ENCODE measurements around the gene HMGCLL1. TPM values are rescaled to one million over a fixed set of nuclear protein-coding genes. Genes with fewer than 3 reads are reported as not detected.

HMGCLL1 gene
- total RNA-seq, 1 experiment from 2014 or later: 0.11 TPM

- Mint-ChIP-seq H3K27me3 (ENCODE audit: low read depth) (no peaks in the 10 kb centered on the region), H3K9me3 (no peaks in the 10 kb centered on the region), H3K4me3 (no peak overlapping the region), H3K27ac (no peak overlapping the region), H3K4me1 (no peaks in the 10 kb centered on the region), H3K36me3 (no peaks in the 10 kb centered on the region)
- DNase-seq (ENCODE audit: low spot score): no peak
- no peak for ATAC-seq
- POLR2A ChIA-PET: no interaction called here
- CTCF ChIA-PET: no interaction called here
- TF ChIP-seq, protein P1, sequence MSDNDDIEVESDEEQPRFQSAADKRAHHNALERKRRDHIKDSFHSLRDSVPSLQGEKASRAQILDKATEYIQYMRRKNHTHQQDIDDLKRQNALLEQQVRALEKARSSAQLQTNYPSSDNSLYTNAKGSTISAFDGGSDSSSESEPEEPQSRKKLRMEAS (CRISPR knock-in tag; IDR thresholded peaks at IDR 0.05): no peak
- no peak for TF ChIP-seq IRF1 (CRISPR knock-in tag; IDR thresholded peaks at IDR 0.05)
- no peak for TF ChIP-seq FOXK1 (CRISPR knock-in tag; IDR thresholded peaks at IDR 0.05)
- no peak for TF ChIP-seq ZNF138 (CRISPR knock-in tag; conservative IDR thresholded peaks at IDR 0.05)
- no peak for TF ChIP-seq FOXJ3 (CRISPR knock-in tag; IDR thresholded peaks at IDR 0.05; ENCODE audit: borderline replicate concordance)
- TF ChIP-seq NFYB (CRISPR knock-in tag; conservative IDR thresholded peaks at IDR 0.05; ENCODE audit: low read depth): no peak
- TF ChIP-seq TEAD1 (CRISPR knock-in tag; IDR thresholded peaks at IDR 0.05): no peak
- TF ChIP-seq, protein P2, sequence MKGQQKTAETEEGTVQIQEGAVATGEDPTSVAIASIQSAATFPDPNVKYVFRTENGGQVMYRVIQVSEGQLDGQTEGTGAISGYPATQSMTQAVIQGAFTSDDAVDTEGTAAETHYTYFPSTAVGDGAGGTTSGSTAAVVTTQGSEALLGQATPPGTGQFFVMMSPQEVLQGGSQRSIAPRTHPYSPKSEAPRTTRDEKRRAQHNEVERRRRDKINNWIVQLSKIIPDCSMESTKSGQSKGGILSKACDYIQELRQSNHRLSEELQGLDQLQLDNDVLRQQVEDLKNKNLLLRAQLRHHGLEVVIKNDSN (CRISPR knock-in tag; IDR thresholded peaks at IDR 0.05): no peak
- no peak for TF ChIP-seq CTCF (IDR thresholded peaks at IDR 0.05)
- no peak for TF ChIP-seq AFF4 (CRISPR knock-in tag; IDR thresholded peaks at IDR 0.05; ENCODE audit: borderline replicate concordance)
- TF ChIP-seq ATF1 (CRISPR knock-in tag; IDR thresholded peaks at IDR 0.05): no peak
- TF ChIP-seq, protein P3, sequence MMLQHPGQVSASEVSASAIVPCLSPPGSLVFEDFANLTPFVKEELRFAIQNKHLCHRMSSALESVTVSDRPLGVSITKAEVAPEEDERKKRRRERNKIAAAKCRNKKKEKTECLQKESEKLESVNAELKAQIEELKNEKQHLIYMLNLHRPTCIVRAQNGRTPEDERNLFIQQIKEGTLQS (CRISPR knock-in tag; conservative IDR thresholded peaks at IDR 0.05): no peak
- no peak for TF ChIP-seq SMAD4 (CRISPR knock-in tag; IDR thresholded peaks at IDR 0.05)
- no peak for TF ChIP-seq ZNF396 (CRISPR knock-in tag; IDR thresholded peaks at IDR 0.05; ENCODE audit: borderline replicate concordance)
Measured at GRCh38 chr6:55399351-55399750, 179.6 kb downstream of the HMGCLL1 start.

DNA sequence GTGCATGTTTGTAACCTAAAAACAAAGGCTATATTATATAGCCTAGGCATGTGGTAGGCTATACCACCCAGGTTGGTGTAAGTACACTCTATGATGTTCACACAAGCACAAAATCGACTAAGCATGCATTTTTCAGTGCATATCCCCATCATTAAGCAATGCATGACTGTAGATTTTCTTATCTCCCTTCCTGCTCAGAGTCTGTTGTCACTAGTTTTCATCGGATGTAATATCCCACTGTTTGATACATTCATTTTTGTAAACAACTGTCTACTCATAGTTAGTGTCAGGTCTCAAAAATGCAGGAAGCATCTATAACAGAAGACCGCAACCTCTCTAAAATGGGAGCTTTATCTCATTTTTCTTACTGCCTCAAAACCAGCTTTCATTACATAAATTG, 181.0 kb downstream of the HMGCLL1 start:
- CTCF ChIA-PET: no interaction called here
- ATAC-seq: no peak
- H3K4me1 Mint-ChIP-seq: no peaks in the 10 kb centered on the region
- TF ChIP-seq E2F1 (CRISPR knock-in tag; IDR thresholded peaks at IDR 0.05) (no peak), GABPB1 (CRISPR knock-in tag; IDR thresholded peaks at IDR 0.05) (no peak), CREM (CRISPR knock-in tag; IDR thresholded peaks at IDR 0.05) (no peak), CTCF (IDR thresholded peaks at IDR 0.05) (no peak), RORB (CRISPR knock-in tag; IDR thresholded peaks at IDR 0.05) (no peak), NFYB (CRISPR knock-in tag; conservative IDR thresholded peaks at IDR 0.05; ENCODE audit: low read depth) (no peak), SP1 (CRISPR knock-in tag; conservative IDR thresholded peaks at IDR 0.05) (no peak), MXD4 (CRISPR knock-in tag; IDR thresholded peaks at IDR 0.05; ENCODE audit: borderline replicate concordance) (no peak), FOXP4 (CRISPR knock-in tag; IDR thresholded peaks at IDR 0.05) (no peak)
- TF ChIP-seq, protein P1 (CRISPR knock-in tag; IDR thresholded peaks at IDR 0.05): no peak

More for the DNA sequence above, 181.0 kb downstream of the HMGCLL1 start:
- POLR2A ChIA-PET: no interaction called here
- DNase-seq (ENCODE audit: low spot score): no peak
- Mint-ChIP-seq H3K4me3 (no peak overlapping the region), H3K9me3 (no peaks in the 10 kb centered on the region), H3K27ac (no peak overlapping the region), H3K27me3 (ENCODE audit: low read depth) (no peaks in the 10 kb centered on the region), H3K36me3 (no peaks in the 10 kb centered on the region)

All from WTC11 (cell line).